NCI-H774 (cell line): ENCODE measurements around the gene ADARB2.
"Not testable (repeated sequence)": the region's sequence is repeated elsewhere in the genome, so short reads cannot be mapped to it uniquely, and the experiment has no call there.

Source experiments
- DNase-seq: peaks from one replicate; lab custom pipeline; 2025; lab: John Stamatoyannopoulos, UW

ADARB2 gene

GRCh38 chr10:1425879-1426278, 311.4 kb downstream of the ADARB2 start:
- DNase-seq = no peak

- no peak for DNase-seq
Observed at GRCh38 chr10:1424648-1425047, 312.7 kb downstream of the ADARB2 start.

- no peak for DNase-seq
Observed at GRCh38 chr10:1423676-1424253, 313.6 kb downstream of the ADARB2 start.

- no peak for DNase-seq
Observed at GRCh38 chr10:1422275-1422674, 315.1 kb downstream of the ADARB2 start.

- peak; percentile 91 for DNase-seq
Observed at GRCh38 chr10:1420661-1421362, 316.5 kb downstream of the ADARB2 start.

GRCh38 chr10:1419796-1420610, 317.3 kb downstream of the ADARB2 start:
- DNase-seq = no peak

GRCh38 chr10:1418031-1418550, 319.2 kb downstream of the ADARB2 start:
- DNase-seq = no peak

GRCh38 chr10:1417574-1417973, 319.8 kb downstream of the ADARB2 start:
- no peak for DNase-seq

- DNase-seq = no peak
Observed at GRCh38 chr10:1416456-1417037, 320.8 kb downstream of the ADARB2 start.

- no peak for DNase-seq
Observed at GRCh38 chr10:1414893-1415292, 322.4 kb downstream of the ADARB2 start.

- DNase-seq = not testable (repeated sequence)
Observed at GRCh38 chr10:1414346-1414745, 323.0 kb downstream of the ADARB2 start.

GRCh38 chr10:1413823-1414222, 323.5 kb downstream of the ADARB2 start:
- no peak for DNase-seq

GRCh38 chr10:1413256-1413655, 324.1 kb downstream of the ADARB2 start:
- DNase-seq = peak; percentile 8

- no peak for DNase-seq
Observed at GRCh38 chr10:1412531-1413189, 324.7 kb downstream of the ADARB2 start.

GRCh38 chr10:1411956-1412355, 325.4 kb downstream of the ADARB2 start:
- DNase-seq = no peak

GRCh38 chr10:1411451-1411850, 325.9 kb downstream of the ADARB2 start:
- no peak for DNase-seq

GRCh38 chr10:1410469-1411395, 326.6 kb downstream of the ADARB2 start:
- DNase-seq = no peak

GRCh38 chr10:1410032-1410431, 327.3 kb downstream of the ADARB2 start:
- no peak for DNase-seq

GRCh38 chr10:1409392-1409791, 327.9 kb downstream of the ADARB2 start:
- no peak for DNase-seq

GRCh38 chr10:1408651-1409367, 328.5 kb downstream of the ADARB2 start:
- no peak for DNase-seq
